HUES64 (cell line): ENCODE measurements around the gene LCN12.

Experiments used
- H3K27ac ChIP-seq: 2 replicates; pipeline ENCODE4 v1.7.0; 2013; ENCODE audit warnings: low read depth, low read length, inconsistent platforms
- H3K27me3 ChIP-seq: 2 replicates; pipeline ENCODE4 v1.6.1; 2013; ENCODE audit warnings: mild to moderate bottlenecking, low read length; ENCODE audit not compliant: insufficient read depth
- H3K36me3 ChIP-seq: 2 replicates; pipeline ENCODE4 v1.6.1; 2013; ENCODE audit warnings: mild to moderate bottlenecking, low read length; ENCODE audit not compliant: insufficient read depth
- H3K4me1 ChIP-seq: 2 replicates; pipeline ENCODE4 v1.6.1; 2013; ENCODE audit warnings: mild to moderate bottlenecking, low read length, moderate library complexity; ENCODE audit not compliant: insufficient read depth
- H3K4me3 ChIP-seq: 2 replicates; pipeline ENCODE4 v1.5.1; 2013; ENCODE audit warnings: mild to moderate bottlenecking, low read length, moderate library complexity
- H3K9ac ChIP-seq: 2 replicates; pipeline ENCODE4 v1.6.1; 2013; ENCODE audit warnings: mild to moderate bottlenecking, low read depth, low read length
- H3K9me3 ChIP-seq: 2 replicates; pipeline ENCODE4 v1.6.1; 2013; ENCODE audit warnings: low read depth, low read length; ENCODE audit not compliant: insufficient read depth
- WGBS: fragments of 150-250, 120-280 bp; methylation state at CpG from one replicate; pipeline ENCODE4 v1.1.7; 2013; ENCODE audit warnings: missing lambda C conversion rate; 5-methylcytosine and 5-hydroxymethylcytosine counted together

Gene LCN12

GRCh38 chr9:136962163-136962562, 10.1 kb downstream of the LCN12 start:
- 0 out of 2 replicates have a peak, but pooled peaks cover 5% of the 10 kb centered on the region for H3K4me1 ChIP-seq
- no peak overlapping the region for H3K27ac ChIP-seq
- WGBS = 97% methylated on average over 9 of the region's 9 CpGs
- no peak overlapping the region for H3K9ac ChIP-seq
- H3K4me3 ChIP-seq = no peak overlapping the region
- H3K36me3 ChIP-seq = no peaks in the 10 kb centered on the region
- no peaks in the 10 kb centered on the region for H3K27me3 ChIP-seq
- no peaks in the 10 kb centered on the region for H3K9me3 ChIP-seq

DNA sequence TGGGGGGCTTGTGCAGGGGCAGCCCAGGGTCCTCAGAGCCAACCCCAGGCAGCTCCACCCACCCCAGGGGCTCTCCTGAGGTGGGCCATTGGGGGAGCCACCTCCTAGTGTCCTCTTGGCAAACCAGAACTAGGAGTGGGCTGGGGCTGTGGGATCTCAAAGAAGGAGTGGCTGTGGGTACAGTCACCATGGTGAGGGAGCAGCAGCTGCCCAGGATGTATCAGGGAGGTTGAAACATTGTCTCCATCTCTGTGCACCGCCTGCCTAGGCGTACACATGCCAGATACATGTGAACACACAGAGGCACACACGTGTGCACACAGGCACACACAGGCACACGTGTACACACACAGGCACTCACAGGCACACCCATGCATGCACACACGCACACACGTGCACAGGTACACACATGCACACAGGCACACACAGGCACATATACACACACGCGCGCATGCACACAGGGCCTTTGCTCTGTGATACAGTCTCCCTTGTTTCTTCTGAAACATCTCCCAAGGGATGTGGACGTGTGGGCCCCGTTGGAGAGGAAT, 10.7 kb downstream of the LCN12 start:
- Histone ChIP-seq H3K36me3 (no peaks in the 10 kb centered on the region), H3K4me1 (0 out of 2 replicates have a peak, but pooled peaks cover 5% of the 10 kb centered on the region), H3K9ac (no peak overlapping the region), H3K4me3 (no peak overlapping the region), H3K9me3 (no peaks in the 10 kb centered on the region), H3K27me3 (no peaks in the 10 kb centered on the region), H3K27ac (no peak overlapping the region)
- WGBS = 92% methylated on average over 11 of the region's 11 CpGs

- H3K27ac ChIP-seq = no peak overlapping the region
- H3K36me3 ChIP-seq = no peaks in the 10 kb centered on the region
Observed at GRCh38 chr9:136963341-136963740, 11.3 kb downstream of the LCN12 start.

DNA sequence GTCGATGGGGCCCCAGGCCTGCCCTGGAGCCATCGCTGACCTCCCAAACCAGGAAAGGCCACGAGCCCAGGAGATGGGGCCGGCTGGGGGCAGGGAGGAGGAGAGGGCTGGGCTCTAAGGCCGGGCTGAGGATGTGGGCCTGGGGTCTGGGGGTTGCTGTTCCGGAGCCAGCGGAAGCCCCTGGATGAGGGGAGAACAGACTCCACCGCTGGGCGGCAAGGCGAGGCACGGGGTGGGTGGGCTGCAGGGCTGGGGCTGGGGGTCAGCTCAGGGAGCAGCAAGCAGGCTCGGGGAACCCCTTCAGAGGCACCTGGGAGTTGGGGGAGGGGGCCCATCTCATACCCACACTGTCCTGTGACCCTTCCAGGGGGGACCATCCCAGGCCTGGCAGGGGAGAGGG, 11.7 kb downstream of the LCN12 start:
- Histone ChIP-seq H3K4me1 (0 out of 2 replicates have a peak, but pooled peaks cover 5% of the 10 kb centered on the region), H3K9me3 (no peaks in the 10 kb centered on the region)
- 90% methylated on average over 11 of the region's 12 CpGs for WGBS

More at GRCh38 chr9:136963341-136963740, 11.3 kb downstream of the LCN12 start:
- Histone ChIP-seq H3K27me3 (no peaks in the 10 kb centered on the region), H3K9me3 (no peaks in the 10 kb centered on the region), H3K4me3 (no peak overlapping the region), H3K4me1 (0 out of 2 replicates have a peak, but pooled peaks cover 5% of the 10 kb centered on the region), H3K9ac (no peak overlapping the region)
- WGBS = 92% methylated on average over 15 of the region's 15 CpGs

DNA sequence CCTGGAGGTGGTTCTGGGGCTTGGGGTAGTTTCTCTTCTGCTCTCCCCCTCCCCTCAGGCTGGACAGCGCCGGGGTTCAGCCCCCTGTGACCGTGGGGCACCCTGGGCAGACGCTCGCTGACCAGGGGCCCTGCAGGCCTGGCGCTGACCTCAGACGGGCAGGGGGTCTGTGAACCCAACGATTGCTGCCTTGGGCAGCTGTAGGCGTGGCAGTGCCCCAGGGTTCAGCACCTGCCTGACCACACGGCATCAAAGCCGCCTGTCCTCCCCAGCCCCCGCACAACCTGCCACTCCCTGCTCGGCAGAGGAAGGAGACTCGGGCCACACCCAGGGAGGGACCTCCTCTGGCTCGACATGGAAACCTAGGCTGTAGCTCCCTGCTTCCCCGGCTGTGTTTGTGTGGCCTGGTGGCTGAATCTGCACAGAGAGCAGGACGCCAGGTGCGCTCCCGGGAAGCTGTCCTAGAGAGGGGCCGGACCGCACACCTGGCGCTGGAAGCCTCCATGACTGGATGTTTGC, 12.2 kb downstream of the LCN12 start:
- WGBS = 89% methylated on average over 22 of the region's 22 CpGs
- 0 out of 2 replicates have a peak, but pooled peaks cover 5% of the 10 kb centered on the region for H3K4me1 ChIP-seq
- no peaks in the 10 kb centered on the region for H3K27me3 ChIP-seq
- H3K4me3 ChIP-seq = no peak overlapping the region
- H3K9me3 ChIP-seq = no peaks in the 10 kb centered on the region
- H3K27ac ChIP-seq = no peak overlapping the region
- H3K9ac ChIP-seq = no peak overlapping the region
- H3K36me3 ChIP-seq = no peaks in the 10 kb centered on the region

More for the DNA sequence above, 11.7 kb downstream of the LCN12 start:
- Histone ChIP-seq H3K9ac (no peak overlapping the region), H3K4me3 (no peak overlapping the region), H3K27ac (no peak overlapping the region), H3K36me3 (no peaks in the 10 kb centered on the region), H3K27me3 (no peaks in the 10 kb centered on the region)

GRCh38 chr9:136964833-136965422, 12.9 kb downstream of the LCN12 start:
- Histone ChIP-seq H3K9ac (no peak overlapping the region), H3K4me3 (no peak overlapping the region), H3K9me3 (no peaks in the 10 kb centered on the region), H3K4me1 (0 out of 2 replicates have a peak, but pooled peaks cover 5% of the 10 kb centered on the region), H3K27ac (no peak overlapping the region), H3K27me3 (no peaks in the 10 kb centered on the region), H3K36me3 (no peaks in the 10 kb centered on the region)
- WGBS = 91% methylated on average over 26 of the region's 26 CpGs

DNA sequence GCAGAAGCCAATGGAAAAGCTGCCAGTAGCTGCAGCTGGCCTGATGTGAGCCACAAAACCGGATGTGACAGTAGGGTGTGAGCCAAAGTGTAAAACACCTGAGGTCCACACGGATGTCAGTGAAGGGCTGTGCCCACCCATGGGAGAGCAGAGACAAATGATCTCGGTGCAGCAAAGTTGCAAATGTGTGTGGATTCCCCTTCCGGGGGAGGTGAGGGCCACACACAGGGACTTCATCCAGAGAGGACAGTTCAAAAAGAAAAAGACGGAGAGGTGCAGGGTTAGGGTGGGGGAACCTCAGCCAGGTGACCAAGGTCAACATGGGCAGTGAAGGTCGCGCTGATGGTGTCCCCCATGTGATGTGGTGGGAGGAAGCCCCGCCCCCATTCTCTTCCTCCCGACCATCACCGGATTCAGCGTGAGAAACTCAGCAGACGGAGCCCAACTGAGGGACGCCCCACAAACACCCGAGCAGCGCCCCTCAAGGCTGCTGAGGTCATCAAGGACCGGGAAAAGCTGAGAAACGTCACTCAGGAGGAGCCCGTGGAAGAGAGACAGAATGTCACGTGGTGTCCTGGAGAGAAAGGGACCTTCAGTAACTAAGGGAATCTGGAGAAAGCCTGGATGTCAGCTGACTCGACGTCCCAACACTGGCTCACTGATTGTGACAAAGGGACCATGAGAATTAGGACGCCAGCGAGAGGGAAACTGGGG, 13.9 kb downstream of the LCN12 start:
- Histone ChIP-seq H3K9ac (no peak overlapping the region), H3K4me1 (0 out of 2 replicates have a peak, but pooled peaks cover 5% of the 10 kb centered on the region), H3K27me3 (no peaks in the 10 kb centered on the region), H3K36me3 (no peaks in the 10 kb centered on the region), H3K9me3 (no peaks in the 10 kb centered on the region), H3K27ac (no peak overlapping the region), H3K4me3 (no peak overlapping the region)
- 63% methylated on average over 23 of the region's 23 CpGs for WGBS

DNA sequence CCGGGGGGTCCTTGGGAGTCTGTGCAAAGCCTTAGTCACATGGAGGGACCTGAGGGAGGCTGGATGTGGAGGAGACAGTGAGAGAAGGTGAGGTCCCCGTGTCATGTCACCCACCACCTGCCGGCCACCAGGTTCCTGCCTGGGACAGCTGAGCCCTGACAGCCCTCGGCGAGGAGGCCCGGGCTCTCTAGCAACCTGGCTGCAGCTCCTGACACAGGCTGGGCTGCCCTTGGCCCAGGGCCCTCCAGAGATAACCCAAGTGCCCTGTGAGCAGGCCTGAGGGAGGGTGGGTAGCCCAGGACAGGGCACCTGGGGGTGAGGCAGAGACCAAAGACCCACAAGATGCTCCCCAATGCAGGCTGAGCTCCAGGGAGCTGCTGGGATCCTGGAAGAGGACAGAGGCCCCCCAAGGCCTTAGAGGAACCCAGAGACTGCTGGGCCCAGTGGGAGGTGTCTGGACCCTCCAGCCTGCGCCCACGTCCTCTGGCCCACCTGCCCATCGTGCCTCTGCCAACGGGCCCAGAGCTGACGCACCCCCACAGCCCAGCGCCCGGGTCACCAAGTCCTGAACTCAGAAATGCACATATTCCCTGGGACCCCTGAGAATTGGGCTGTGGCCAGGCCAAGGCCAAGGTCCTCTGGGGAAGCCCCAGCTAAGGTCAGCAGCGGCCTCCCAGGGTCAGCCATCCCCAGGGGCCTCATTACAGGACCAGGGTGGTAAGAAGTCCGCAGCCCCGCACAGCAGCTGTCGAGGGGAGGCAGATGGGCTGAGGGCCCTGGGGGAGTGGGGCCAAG, 16.5 kb downstream of the LCN12 start:
- Histone ChIP-seq H3K9ac (no peak overlapping the region), H3K4me3 (no peak overlapping the region), H3K9me3 (no peaks in the 10 kb centered on the region), H3K36me3 (no peaks in the 10 kb centered on the region), H3K27ac (no peak overlapping the region), H3K4me1 (0 out of 2 replicates have a peak, but pooled peaks cover 5% of the 10 kb centered on the region), H3K27me3 (no peaks in the 10 kb centered on the region)
- WGBS = 92% methylated on average over 17 of the region's 17 CpGs

DNA sequence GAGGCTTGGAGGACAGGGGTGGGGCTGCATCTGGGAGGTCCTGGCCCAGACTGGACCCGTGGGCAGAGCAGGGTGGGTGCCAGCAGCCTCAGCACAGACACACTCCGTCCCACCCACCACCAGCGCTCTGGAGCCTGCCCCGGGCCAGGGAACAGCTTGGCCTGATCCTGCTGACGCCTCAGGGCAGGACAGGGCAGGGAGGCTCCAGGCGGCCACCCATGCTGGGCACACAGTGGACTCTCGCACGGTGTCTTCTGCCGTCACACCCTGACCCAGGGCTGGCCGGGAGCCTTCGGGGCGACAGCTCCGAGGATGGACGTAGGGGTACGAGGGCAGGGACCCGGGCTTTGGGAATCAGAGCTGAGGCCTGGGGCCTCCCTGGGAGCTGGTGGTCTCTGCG, 17.1 kb downstream of the LCN12 start:
- Histone ChIP-seq H3K9me3 (no peaks in the 10 kb centered on the region), H3K9ac (no peak overlapping the region), H3K36me3 (no peaks in the 10 kb centered on the region), H3K4me1 (0 out of 2 replicates have a peak, but pooled peaks cover 5% of the 10 kb centered on the region), H3K4me3 (no peak overlapping the region), H3K27me3 (no peaks in the 10 kb centered on the region), H3K27ac (no peak overlapping the region)
- 87% methylated on average over 17 of the region's 17 CpGs for WGBS

GRCh38 chr9:136969774-136970173, 17.7 kb downstream of the LCN12 start:
- Histone ChIP-seq H3K36me3 (no peaks in the 10 kb centered on the region), H3K9me3 (no peaks in the 10 kb centered on the region), H3K9ac (no peak overlapping the region), H3K4me1 (0 out of 2 replicates have a peak, but pooled peaks cover 5% of the 10 kb centered on the region), H3K27me3 (no peaks in the 10 kb centered on the region), H3K4me3 (no peak overlapping the region), H3K27ac (no peak overlapping the region)
- WGBS = 79% methylated on average over 4 of the region's 5 CpGs
